CD4-positive, alpha-beta T cell treated with Interleukin-4 for 1 hour (primary cell): ENCODE measurements around the gene BET1.

Source experiments
- DNase-seq, 2 donors: peaks; one replicate each; pipeline ENCODE4 v3.0.0-alpha.2; 2020 to 2022

Gene BET1

GRCh38 chr7:93955304-93955703, 48.9 kb downstream of the BET1 start:
- no peak for DNase-seq

DNA sequence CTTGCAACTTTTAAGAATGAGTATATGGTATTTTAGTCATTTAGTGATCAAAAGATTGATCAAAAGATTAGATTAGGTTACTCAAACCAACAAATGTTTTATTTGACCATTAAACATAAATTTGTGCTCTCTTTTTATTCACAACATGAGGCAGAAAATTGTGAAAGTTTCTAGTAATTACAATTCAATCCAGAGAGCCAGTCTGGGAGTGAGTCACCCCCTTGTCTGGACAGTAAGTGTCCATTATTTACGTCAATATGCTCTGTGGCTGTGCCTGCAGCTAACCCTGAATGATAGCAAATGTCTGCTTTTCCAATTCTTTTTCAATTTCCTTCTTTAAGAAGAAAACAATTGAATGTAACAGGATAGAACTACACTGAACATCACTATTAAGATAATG, 54.7 kb downstream of the BET1 start:
- DNase-seq, result no peak

- DNase-seq, result no peak
These were observed 55.3 kb downstream of the BET1 start for GRCh38 chr7:93948873-93949272.

GRCh38 chr7:93948106-93948505, 56.0 kb downstream of the BET1 start:
- DNase-seq, result no peak

DNA sequence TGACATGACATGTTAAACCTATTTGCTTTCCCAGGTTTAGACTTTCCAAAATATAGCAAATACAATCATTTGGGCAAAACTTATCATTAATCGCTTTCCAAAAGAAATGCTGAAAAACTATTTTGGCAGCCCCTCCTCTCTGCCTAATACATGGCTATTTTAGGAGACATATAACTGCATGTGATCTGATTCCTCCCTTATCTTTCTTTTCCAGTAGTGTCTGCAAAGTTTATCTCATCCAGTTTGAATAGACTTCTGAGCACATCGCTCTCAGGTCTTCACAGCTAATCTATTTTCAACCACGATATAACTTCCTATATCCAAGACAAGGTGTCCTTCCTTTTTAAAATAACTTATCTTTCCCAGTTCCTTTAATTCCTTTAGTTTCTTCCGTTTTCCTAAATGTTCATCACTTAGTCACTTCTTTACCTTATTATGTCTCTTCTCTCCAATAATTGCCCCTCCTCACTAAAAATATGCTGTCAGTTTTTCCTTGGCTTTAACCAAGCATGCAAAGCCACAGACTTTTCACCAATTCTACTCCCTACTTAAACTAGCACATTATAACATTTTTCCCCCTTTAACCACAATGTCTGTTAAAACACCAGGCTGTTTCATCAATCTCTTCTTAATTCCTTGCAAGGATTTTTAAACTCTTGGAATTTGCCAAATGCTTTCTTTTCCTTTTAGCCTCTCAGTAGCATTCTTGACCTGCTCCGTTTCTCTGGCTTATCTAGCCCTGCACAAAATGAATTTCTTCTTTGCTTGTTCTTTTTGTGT, 58.2 kb downstream of the BET1 start:
- DNase-seq, result no peak

DNA sequence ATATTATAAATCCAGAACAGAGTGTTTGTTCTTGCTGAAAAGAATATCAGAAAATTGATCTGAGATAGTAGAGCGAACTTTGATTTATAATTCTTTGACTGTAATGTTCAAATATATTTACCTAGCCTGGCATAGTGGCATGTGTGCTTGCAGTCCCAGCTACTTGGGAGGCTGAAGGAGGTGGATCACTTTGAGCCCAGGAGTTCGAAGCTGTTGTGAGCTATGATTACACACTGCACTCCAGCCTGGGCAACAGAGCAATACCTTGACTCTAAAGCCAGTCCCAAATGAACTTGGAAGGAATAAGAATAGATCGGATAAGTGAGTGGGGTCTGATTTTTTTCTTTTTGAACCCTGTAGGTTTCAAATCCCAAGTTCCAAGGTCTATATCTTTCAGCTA, 59.1 kb downstream of the BET1 start:
- DNase-seq, result no peak

- DNase-seq, result no peak
These were observed 59.5 kb downstream of the BET1 start for GRCh38 chr7:93944673-93945072.

GRCh38 chr7:93943816-93944540, 60.2 kb downstream of the BET1 start:
- DNase-seq, result no peak
